ENCODE measurements around the gene SMAD7. TPM values are rescaled to one million over a fixed set of nuclear protein-coding genes. Genes with fewer than 3 reads are reported as not detected.

The SMAD7 gene
- total and polyA plus RNA-seq, 7 donors = 13.2 to 29.1 (median 19.0) TPM

DNA sequence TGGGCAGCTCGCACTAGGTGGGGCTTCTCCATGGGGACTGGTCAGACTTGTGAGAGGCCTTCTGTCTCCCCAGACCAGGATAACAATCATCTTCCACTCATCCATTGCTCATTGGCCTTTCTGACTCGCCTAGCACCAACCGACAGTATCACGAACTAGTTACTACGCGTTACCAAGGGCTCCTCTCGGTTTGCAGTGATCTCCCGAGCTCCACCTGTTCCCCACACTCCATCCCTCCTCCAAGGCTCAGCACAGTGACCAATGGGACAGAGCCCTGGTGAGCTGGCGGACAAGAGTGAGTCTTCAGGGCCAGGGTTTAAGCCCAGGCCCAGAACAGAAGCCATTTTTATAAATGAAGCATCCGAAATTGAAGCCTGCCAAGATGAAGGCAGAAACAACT is 42.8 kb upstream of the SMAD7 start:
- Histone ChIP-seq H3K4me1 (peaks cover 0 to 65% (median 40%) of the 10 kb centered on the region in 4 donors), H3K36me3 (no peaks in the 10 kb centered on the region), H3K27me3 (no peaks in the 10 kb centered on the region), H3K9me3 (no peaks in the 10 kb centered on the region), H3K4me3 (no peak overlapping the region), H3K27ac (peak overlapping the region; percentile 53 to 76 (median 66))
- intact Hi-C loops (cut with DNase I) = no loop called here
- no peak for TF ChIP-seq EP300 (IDR thresholded peaks at IDR 0.05)
- no peak for DNase-seq
- 88% methylated on average over 10 of the region's 10 CpGs for WGBS, 2 donors

DNA sequence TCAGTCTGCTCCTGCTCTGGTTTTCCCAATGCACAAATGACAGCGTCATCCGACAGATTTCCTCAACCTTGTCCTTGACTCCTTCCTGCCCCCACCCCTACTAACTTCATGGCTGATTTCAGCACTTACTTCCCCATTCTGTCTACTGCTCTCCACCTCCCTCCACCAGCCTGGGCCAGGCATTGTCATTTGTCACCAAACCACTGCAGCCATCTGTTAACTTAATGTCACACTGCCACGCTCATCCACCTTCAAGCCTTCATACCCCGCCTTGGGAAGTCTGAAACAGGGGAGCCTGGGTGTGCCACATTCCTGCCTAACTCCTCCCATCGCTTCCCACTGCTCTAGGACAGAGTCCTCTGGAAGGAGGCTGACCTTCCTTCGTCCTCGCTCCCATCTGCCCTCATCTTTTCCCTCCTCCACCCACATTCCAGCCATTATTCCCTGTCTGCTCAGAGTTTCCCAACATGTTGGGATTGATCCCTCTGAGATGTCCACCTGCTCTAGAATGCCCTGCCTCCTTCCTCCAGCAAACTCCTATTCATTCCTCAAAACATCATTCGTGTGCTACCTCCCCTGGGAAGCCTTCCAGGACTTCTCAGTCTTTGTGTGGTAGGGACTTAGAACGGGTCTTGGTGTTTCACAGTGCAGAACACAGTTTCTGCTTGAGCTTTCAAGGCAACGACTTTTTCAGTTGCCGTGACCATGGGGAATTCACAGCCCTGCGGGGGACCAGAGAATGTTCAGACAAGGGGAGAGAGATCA is 42.2 kb upstream of the SMAD7 start:
- 66 to 70% methylated on average over 12 of the region's 12 CpGs for WGBS, 2 donors
- peak overlapping the region in 3 of 4 donors; percentile 53 to 76 (median 71) for H3K27ac ChIP-seq
- intact Hi-C loops (cut with DNase I) = no loop called here

DNA sequence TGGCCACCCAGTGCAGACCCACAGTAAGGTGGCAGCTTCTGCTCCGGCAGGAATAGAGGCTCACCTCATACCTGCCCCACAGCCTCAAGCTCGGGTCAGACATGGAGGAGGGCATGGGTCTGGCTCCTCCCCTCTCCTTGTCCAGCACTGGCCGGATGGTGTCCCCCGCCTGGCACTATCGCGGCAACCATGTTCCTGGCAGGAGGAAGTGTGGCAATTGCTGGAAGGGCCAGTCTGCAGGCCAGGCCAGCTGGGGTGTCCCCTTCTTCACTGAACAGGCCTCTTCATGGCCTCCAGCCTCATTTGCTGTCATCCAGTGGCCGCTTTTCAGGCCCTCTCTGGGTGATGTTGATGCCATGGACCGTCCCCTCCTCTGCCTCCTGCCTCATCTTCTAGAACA is 41.4 kb upstream of the SMAD7 start:
- no peak for DNase-seq
- WGBS, 2 donors = 90% methylated on average over 8 of the region's 8 CpGs
- intact Hi-C loops (cut with DNase I) = no loop called here
- Histone ChIP-seq H3K27ac (no peak overlapping the region), H3K36me3 (no peaks in the 10 kb centered on the region), H3K9me3 (no peaks in the 10 kb centered on the region), H3K4me3 (no peak overlapping the region), H3K27me3 (no peaks in the 10 kb centered on the region), H3K4me1 (peaks cover 0 to 51% (median 26%) of the 10 kb centered on the region in 4 donors)
- TF ChIP-seq EP300 (IDR thresholded peaks at IDR 0.05) (no peak), CTCF (IDR thresholded peaks at IDR 0.05) (no peak), POLR2A (IDR thresholded peaks at IDR 0.05) (no peak), POLR2AphosphoS5 (IDR thresholded peaks at IDR 0.05) (no peak)

More for the DNA sequence above, 42.2 kb upstream of the SMAD7 start:
- TF ChIP-seq EP300 (IDR thresholded peaks at IDR 0.05) (no peak), POLR2A (IDR thresholded peaks at IDR 0.05) (no peak), POLR2AphosphoS5 (IDR thresholded peaks at IDR 0.05) (no peak), CTCF (IDR thresholded peaks at IDR 0.05) (no peak)
- H3K4me3 ChIP-seq = no peak overlapping the region
- no peaks in the 10 kb centered on the region for H3K36me3 ChIP-seq
- H3K9me3 ChIP-seq = no peaks in the 10 kb centered on the region
- no peak for DNase-seq
- H3K4me1 ChIP-seq = peaks cover 0 to 59% (median 34%) of the 10 kb centered on the region in 4 donors
- no peaks in the 10 kb centered on the region for H3K27me3 ChIP-seq

GRCh38 chr18:48991676-48992075 is 40.9 kb upstream of the SMAD7 start:
- Histone ChIP-seq H3K27ac (no peak overlapping the region), H3K4me3 (no peak overlapping the region), H3K4me1 (peaks cover 0 to 46% (median 22%) of the 10 kb centered on the region in 4 donors), H3K9me3 (no peaks in the 10 kb centered on the region), H3K27me3 (no peaks in the 10 kb centered on the region), H3K36me3 (no peaks in the 10 kb centered on the region)
- 92 to 96% methylated on average over 10 of the region's 10 CpGs for WGBS, 2 donors
- DNase-seq = no peak
- intact Hi-C loops (cut with DNase I) = no loop called here
- TF ChIP-seq EP300 (IDR thresholded peaks at IDR 0.05) (no peak), CTCF (IDR thresholded peaks at IDR 0.05) (no peak), POLR2AphosphoS5 (IDR thresholded peaks at IDR 0.05) (no peak), POLR2A (IDR thresholded peaks at IDR 0.05) (no peak)

GRCh38 chr18:48991319-48991660 is 40.5 kb upstream of the SMAD7 start:
- Histone ChIP-seq H3K4me3 (no peak overlapping the region), H3K27ac (no peak overlapping the region), H3K36me3 (no peaks in the 10 kb centered on the region), H3K9me3 (no peaks in the 10 kb centered on the region), H3K4me1 (peaks cover 0 to 42% (median 20%) of the 10 kb centered on the region in 4 donors), H3K27me3 (no peaks in the 10 kb centered on the region)
- TF ChIP-seq EP300 (IDR thresholded peaks at IDR 0.05) = no peak
- no peak for TF ChIP-seq POLR2AphosphoS5 (IDR thresholded peaks at IDR 0.05)
- TF ChIP-seq CTCF (IDR thresholded peaks at IDR 0.05) = no peak
- no peak for TF ChIP-seq POLR2A (IDR thresholded peaks at IDR 0.05)
- 83 to 85% methylated on average over 5 of the region's 5 CpGs for WGBS, 2 donors
- DNase-seq = no peak
- intact Hi-C loops (cut with DNase I) = no loop called here
